HG02798 (cell line): ENCODE measurements around the gene NOPCHAP1.
"Not testable (repeated sequence)": the region's sequence is repeated elsewhere in the genome, so short reads cannot be mapped to it uniquely, and the experiment has no call there.

Experiments
- ATAC-seq: cut with Tn5 transposase; IDR thresholded peaks from one replicate; pipeline ENCODE4 v1.9.1; 2021; ENCODE audit warnings: mild to moderate bottlenecking; ENCODE audit not compliant: unreplicated experiment, poor library complexity

The NOPCHAP1 gene

DNA sequence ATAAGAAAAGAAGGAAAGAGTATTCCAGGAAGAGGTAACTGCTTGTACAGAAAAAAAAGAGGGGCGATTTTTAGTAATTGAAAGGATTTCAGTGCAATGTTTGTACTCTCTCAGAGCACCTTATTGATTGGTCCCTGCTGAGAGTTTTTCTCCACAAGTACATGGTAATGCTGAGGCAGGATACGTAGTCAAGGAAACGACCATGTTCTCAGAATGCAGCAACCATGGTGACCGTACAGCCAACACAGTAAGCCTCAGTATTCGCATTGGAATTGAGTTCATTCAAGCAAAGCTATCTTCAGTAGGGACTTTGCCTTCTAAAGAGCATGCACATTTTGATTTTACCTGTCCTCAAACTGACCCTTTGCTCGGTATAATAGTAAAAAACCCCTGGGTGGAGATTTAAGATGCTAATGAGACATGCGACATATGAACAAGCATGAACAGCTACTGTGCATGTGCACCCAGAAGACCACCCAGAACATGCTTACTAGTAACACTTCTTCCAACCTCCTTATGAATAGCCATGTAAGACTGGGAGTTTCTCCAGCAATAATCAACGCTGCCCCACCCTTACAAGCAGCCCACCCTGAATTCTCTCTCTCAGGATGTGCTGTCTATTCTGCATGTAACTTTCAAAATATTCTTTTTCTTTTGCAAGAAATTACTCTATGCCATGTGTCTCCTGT, 21.8 kb upstream of the NOPCHAP1 start:
- no peak for ATAC-seq

DNA sequence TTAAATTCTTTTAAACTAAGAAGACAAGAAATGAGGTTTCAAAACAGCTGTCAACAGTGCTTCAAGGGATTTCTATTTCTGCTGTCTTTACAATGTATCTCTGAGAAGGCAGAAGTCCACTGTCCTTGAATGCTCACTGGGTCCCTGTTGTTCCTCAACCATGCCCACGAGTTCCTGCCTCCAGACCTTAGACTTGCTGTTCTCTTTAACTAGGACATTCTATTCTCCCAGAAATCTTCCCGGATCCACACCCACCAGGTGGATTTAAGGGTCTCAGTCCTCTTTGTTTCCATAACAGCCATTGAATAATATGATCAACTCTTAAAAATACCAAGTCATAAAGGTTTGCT, 21.3 kb upstream of the NOPCHAP1 start:
- ATAC-seq, result no peak

DNA sequence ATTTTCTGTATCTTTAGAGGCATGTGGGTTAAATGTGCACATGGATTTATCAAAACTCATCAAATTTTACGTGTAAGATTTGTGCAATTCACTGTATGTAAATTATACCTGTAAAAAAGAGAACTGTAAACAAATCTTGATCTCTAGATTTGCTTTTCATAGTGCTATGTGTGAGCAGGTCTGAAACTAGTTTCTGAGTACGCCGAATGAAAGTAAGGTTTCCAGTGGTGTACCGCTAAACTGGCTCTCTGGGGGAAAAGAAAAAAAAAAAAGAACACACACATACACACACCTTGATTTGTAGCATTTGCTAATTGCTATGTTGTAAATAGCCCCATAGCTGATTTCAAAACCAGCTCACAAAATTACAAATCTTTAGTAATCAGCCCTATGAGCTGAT, 19.4 kb upstream of the NOPCHAP1 start:
- ATAC-seq, result peak; percentile 82

DNA sequence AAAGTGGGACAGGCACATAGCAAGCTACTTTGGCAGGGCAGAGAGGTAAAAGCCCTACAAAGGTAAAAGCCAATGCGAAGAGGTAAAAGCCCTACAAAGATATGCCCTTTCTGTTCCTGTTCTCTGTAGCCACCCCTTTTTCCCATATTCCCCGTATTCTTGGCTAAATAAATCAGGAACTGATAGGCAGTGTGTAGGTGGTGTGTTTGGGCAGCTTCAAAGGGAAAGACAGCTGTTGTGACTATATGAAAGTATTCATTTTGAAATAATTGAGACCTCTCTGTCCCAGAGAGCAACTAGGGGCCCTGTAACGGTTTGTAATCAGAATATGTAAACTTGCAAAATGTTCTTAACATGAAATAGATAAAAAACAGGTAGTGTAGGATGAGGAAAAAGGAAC, 16.8 kb upstream of the NOPCHAP1 start:
- ATAC-seq, result no peak

DNA sequence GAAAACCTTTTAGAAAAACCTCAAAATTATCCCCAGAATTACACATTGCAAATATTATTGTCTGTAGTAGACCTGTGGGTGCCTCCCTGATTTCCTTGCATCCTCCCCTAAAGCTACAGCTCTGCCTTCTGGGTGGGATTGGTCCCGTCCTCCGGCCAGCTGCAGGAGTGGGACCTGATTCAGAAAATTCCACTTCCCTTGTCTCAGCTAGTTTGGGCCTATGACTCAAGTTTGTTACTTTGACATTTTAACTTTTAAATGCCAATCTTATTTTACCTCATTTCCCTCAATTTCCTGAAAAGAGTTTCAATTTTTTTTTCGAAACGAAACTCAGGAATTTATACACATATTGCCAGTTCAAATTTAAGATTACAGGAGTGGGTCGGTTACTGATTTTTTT, 14.8 kb upstream of the NOPCHAP1 start:
- no peak for ATAC-seq

DNA sequence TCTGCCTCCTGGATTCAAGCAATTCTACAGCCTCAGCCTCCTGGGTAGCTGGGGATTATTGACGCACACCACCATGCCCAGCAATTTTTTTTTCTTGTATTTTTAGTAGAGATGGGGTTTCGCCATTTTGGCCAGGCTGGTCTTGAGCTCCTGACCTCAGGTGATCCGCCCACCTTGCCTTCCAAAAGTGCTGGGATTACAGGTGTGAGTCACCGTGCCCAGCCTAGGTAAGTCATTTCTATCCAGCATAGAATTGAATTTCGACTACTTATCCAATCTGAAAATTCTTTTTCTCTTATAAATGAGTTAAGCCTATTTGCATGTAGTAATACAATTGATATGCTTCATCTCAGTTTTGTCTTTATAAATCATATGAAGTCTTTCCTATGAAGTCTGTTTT, 12.9 kb upstream of the NOPCHAP1 start:
- no peak for ATAC-seq

DNA sequence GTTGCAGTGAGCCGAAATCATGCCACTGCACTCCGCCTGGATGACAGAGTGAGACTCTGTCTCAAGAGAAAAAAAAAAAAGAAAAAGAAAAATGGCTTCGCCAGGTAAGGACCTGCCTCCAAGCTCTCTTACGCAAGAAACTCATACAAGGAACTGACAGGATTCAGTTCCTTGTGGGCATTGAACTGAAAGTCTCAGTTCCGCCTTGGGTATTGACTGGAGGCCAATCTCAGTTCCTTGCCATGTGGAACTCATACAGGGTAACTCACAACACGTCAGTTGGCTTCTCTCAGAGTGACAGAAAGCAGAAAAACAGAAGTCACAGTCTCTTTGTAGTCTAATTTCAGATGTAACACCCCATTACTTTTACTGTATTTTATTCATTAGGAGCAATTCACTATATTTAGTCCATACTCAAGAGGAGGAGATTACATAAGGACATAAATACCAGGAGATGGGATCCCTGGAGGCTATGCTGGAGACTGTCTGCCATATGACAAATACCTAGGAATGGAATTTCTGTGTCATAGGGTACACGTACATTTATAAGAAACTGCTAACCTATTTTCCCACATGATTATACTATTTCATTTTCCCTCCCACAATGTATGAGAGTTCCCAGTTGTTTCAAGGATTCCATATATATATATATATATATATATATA, 11.4 kb upstream of the NOPCHAP1 start:
- ATAC-seq, result peak; percentile 98

DNA sequence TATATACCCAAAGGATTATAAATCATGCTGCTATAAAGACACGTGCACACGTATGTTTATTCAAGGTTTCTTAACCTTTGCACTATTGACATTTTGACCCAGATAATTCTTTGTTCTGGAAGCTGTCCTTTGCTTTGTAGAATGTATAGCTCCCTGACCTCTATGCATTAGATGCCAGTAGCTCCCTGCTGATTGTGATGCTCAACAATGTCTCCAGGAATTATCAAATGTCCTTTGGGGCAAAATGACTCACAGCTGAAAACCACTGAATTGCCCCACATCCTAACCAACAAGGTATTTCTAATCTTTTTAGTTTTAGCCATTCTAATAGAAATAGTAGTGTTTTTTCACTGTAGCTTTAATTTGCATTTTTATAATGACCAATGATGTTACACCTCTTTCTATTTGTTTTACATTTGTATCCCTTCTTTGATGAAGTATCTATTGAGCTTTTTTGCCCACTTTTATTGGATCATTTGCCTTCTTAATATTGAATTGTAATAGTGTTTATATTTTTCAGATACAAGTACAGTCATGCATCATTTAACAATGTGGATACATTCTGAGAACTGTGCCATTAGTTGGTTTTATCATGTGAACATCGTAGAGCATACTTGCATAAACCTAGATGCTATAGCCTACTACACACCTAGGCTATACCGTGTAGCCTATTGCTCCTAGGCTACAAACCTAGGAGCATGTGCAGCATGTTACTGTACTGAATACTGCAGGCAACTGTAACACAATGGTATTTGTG, 10.4 kb upstream of the NOPCHAP1 start:
- ATAC-seq, result no peak

DNA sequence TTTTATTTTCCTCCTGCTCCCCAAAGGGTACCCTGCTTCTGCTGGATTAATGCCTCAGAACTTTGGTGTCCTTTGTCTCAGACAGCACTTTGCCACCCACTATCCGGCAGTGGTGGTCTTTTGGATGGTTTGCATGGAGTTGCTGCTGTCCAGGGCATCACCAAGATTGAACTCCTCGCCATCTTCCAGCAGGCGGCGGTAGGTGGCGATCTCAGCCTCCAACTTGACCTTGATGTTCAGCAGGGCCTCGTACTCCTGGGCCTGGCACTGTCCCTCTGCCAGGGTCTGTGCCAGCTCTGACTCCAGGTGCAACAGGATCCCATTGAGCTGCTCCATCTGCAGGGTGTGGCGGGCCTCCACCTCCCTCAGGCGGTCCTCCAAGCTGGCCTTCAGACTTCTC, 9.4 kb upstream of the NOPCHAP1 start:
- no peak for ATAC-seq

DNA sequence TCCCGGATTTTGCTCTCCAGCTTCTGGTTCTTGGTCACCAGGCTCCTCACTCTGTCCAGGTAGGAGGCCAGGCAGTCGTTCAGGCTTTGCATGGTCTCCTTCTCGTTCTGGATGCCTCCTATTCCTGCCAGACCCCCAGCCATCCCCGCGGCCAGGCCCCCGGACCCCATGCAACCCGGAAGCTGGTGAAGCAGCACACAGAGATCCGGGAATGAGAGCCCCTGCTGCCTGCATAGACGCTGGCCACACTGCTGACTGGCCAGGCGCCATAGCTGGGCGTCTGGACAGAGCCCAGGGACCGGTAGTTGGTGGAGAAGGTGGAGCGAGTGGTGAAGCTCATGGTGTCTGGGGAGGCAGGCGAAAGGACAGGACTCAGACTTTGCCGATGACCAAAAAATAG, 8.4 kb upstream of the NOPCHAP1 start:
- not testable (repeated sequence) for ATAC-seq

DNA sequence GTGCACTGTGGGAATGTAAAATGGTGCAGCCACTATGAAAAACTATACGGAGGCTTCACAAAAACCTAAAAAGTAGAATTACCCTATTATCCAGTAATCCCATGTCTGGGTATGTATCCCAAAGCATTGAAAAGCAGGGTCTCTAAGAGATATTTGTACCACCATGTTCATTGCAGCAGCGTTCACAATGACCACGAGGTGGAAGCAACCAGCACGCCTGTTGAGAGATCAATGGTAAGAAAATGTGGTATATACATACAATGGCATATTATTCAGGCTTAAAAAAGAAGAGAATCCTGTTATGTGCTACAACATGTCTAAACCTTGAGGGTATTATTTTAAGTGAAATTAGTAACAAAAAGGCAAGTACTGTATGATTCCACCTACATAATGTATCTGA, 910 bp upstream of the NOPCHAP1 start:
- no peak for ATAC-seq

DNA sequence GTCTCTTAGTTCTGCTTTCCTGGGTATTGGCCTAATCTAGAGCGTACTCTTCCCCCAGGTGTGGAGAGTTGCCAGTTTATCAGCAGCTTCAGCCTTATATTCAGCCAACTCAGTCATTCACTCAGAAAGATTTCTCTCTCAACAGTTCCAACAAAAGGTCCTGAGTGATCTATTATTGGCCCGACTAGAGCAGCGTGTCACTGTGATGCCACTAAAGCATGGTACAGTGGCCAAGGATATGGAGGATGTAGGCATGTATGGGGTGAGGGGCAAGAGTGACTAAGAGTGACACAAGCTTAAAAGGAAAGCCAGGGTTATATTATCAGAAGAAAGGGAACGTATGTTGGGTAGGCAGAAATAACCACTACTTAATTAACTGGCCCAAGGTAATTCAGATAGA, 4.8 kb downstream of the NOPCHAP1 start:
- ATAC-seq, result no peak

DNA sequence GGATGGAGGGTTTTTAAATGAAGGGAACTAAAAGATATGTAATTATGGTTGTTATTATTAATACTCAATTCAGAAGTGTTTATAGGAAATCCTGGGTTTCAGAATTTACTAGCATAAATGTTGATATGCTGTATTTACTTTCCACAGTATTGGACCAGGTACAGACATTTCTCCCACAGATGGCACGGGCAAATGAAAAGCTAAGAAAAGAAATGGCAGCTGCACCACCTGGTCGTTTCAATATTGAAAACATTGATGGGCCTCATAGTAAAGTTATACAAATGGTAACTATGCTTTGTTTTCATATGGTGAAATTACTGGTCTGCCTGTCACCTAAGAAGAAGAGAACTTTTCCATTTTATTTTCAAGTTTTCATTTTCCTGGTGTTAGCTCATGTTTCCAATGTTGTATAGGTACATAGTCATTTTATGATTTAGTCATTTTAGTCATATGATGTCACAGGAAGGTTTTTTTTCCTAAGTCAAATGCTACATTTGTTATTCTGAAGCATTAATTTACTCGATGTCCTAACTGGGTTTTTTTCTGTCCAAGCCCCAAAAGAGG, 5.5 kb downstream of the NOPCHAP1 start:
- ATAC-seq, result no peak

DNA sequence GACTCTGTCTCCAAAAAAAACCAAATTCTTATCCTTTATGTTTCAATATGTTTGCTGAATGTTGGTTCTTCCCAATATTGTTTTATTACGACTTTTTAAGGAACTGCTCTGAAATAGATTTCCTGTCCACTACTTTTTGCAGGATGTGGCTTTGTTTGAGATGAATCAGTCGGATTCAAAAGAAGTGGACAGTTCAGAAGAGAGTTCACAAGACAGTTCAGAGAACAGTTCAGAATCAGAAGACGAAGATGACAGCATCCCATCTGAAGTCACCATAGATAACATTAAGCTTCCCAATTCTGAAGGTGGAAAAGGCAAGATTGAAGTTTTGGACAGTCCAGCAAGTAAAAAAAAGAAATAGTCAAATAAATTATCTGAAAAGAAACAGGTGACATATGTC, 8.2 kb downstream of the NOPCHAP1 start:
- no peak for ATAC-seq

DNA sequence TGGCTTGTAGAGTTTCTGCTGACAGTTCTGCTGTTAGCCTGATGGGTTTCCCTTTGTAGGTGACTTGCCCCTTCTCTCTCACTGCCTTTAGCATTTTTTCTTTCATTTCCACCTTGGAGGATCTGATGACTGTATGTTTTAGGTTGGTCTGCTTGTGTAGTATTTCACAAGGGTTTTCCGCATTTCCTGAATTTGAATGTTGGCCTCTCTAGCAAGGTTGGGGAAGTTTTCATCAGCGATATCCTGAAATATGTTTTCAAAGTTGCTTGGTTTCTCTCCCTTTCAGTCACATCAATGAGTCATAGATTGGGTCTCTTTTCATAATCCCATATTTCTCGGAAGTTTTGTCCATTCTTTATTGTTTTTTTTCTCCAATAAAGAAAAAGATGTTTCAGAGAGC, 11.4 kb downstream of the NOPCHAP1 start:
- ATAC-seq, result no peak

DNA sequence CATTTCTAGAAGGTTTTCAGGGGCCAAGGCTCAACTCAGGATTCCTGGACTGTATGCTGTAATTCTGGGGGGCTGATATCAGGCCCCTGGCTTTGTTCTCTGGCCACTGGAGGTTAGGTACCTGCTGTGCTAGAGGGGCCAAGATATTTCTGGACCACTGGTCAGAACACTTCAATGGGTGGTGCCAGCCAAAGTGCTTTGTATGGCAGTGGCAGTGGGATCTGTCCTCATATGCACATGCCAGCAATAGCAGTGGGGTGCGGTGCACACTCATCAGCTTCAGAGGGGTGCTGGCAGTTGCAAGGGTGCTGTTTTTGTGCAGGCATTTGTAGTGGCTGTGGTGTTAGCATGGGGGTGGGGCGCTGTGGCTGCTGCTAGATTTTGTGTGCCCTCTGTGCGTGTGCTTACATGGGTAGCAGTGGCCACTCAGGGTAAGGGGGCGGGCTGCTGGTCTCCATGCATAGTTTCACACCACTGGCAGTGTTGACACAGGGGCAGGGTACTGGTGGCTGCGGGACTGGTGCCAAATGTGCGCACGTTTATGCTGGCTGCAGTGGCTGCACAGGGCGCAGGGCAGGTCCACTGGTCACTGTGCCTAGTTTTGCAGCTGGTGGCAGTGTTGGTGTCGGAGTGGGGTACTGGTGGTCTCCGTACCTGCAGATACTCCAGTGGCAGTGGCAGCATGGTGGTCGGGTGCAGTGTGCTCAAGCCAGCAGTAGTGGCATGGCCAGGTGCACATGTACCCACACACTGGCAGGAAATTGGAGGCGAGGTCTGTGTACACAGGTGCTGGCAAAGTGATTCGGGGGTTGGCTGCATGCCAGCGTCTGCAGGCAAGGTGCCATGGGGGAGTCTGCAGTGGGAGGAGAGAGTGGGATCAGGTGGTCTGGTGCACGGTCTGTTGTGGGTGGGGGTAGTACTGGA, 12.6 kb downstream of the NOPCHAP1 start:
- no peak for ATAC-seq

DNA sequence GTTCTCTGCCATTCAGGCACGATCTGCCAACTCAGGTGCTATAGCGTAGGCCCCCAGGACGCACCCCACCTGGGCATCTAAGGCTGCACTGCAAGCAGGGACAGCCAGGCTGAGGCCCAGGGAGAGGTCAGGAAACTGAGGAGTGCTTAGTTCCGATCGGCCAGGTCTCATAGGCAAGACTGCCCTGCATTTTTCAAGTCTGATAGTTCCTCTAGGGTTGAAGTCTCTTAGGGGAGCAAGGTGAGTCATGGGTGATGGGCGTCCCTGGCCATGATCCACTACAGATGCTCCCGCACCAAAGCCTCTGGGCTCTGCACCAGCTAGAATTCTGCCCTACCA, 13.2 kb downstream of the NOPCHAP1 start:
- no peak for ATAC-seq

DNA sequence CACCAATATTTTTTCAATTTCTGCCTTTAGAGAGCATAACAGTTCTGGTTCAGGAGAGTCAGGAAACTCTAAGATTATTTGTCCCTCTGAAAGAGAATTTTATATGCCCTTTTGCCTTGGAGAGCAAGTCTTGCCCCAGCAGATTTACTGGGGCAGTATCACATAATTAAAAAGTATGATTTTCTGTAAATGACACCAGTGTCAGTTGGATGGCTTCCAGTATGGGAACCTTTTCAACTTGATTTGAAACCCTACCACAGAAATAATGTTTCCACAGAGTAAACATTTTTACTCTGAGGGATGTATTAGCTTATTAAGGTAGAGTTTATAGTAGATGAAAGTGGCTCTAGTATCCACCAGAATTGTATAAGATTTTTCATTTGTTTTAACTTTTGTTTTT, 15.4 kb downstream of the NOPCHAP1 start:
- no peak for ATAC-seq

DNA sequence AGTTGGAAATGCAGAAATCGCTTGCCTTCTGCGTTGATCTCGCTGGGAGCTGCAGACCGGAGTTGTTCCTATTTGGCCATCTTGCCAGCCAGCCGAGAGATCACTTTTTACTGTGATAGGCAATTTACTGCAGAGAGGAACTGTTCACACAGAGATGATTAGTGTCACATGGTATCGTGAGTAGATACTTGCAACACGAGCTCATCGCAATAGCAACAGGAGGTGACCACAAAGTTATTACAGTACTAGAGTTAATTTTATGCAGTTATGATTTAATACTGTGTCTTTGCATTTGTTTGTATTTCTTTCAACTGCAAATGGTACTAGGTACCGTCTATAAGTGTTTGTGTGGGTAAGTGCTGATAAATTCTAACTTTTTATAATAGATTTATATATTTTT, 27.8 kb downstream of the NOPCHAP1 start:
- no peak for ATAC-seq

DNA sequence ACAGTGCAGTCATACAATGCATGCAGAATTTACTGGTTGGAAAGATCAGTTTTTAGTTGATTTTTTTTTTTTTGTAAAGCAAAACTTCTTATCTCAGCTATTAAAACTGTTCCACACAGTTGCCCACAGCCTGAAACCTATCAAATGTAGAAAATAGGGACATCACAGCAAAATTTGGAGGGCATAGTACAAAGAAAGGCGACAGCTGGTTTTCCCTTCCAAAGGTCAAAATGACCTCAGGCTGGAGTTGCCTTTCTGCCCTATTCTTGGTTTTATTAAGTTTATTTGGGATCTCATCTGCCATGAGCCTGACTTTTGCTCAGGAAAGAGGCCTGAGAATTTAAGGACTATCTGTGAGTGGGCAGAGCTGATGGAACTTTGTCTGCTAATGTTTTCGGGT, 28.5 kb downstream of the NOPCHAP1 start:
- ATAC-seq, result no peak
